Astrocyte of the cerebellum (primary cell): ENCODE data around the gene PSMD1.
"Not testable (repeated sequence)": the region's sequence is repeated elsewhere in the genome, so short reads cannot be mapped to it uniquely, and the experiment has no call there.

Experiments
- DNase-seq: peaks from one replicate; pipeline ENCODE4 v3.0.0-alpha.2; 2011; ENCODE audit warnings: low read depth
- H3K4me3 ChIP-seq: 2 replicates; pipeline ENCODE4 v1.5.1; 2011; ENCODE audit warnings: mild to moderate bottlenecking, low read depth, low read length, moderate library complexity
- in situ Hi-C: cut with HindIII; loops from 2 replicates; pipeline ENCODE4 v1.10.0; 2017; ENCODE audit warnings: low sequenced_read_pairs
- TF ChIP-seq, protein P1 (sequence below): IDR thresholded peaks from 2 replicates; pipeline ENCODE4 v1.5.1; 2012; ENCODE audit warnings: low read length, low read depth, moderate library complexity, mild to moderate bottlenecking; ENCODE audit errors: missing control alignments

The PSMD1 gene

DNA sequence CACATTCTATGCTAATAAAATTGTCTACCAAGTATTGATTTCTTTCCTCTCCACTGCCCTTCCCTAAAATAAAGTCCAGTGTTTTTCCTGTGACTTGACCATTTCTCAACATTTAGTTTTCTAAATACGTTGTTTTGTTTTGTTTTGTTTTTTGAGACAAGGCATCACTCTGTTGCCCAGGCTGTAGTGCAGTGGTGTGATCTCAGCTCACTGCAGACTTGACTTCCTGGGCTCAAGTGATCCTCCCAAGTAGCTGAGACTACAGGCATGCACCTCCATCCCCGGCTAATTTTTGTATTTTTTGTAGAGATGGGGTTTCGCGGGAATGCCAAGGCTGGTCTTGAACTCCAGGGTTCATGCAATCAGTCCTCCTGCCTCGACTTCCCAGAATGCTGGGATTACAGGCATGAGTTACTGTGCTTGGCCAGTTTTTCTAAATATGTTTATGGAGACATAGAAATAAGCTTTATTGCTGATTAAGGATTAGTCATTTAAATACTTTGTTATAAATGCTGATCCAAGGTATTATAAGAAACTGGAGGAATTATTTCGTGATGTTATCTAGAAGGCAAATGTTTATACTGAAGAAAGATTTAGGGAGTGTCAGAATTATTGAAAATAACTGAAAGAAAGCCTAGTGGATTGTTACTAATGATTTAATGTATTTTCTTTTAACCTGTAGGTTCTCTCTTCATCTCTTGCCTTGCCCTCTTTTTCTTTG, 73.8 kb downstream of the PSMD1 start:
- in situ Hi-C loops = no loop called here
- TF ChIP-seq, protein P1, sequence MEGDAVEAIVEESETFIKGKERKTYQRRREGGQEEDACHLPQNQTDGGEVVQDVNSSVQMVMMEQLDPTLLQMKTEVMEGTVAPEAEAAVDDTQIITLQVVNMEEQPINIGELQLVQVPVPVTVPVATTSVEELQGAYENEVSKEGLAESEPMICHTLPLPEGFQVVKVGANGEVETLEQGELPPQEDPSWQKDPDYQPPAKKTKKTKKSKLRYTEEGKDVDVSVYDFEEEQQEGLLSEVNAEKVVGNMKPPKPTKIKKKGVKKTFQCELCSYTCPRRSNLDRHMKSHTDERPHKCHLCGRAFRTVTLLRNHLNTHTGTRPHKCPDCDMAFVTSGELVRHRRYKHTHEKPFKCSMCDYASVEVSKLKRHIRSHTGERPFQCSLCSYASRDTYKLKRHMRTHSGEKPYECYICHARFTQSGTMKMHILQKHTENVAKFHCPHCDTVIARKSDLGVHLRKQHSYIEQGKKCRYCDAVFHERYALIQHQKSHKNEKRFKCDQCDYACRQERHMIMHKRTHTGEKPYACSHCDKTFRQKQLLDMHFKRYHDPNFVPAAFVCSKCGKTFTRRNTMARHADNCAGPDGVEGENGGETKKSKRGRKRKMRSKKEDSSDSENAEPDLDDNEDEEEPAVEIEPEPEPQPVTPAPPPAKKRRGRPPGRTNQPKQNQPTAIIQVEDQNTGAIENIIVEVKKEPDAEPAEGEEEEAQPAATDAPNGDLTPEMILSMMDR = no peak

DNA sequence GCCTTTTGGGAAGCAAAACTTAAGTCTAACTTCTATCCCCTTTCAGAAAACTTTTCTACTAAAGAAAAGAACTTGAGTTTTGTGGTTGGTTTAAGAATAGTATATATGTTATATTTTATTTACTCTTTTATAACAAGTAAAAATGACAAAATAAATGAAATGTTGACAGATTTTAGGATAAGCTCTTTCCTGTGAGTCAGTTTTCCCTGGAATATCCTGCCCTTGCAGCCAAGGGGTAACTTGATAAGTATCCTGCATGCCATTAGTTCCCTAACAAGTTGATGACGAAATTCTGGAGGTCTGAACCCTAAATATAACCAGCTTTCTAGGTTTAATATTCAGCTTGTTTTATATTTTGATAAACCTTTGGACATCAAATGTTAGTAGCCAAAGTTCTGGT, 75.5 kb downstream of the PSMD1 start:
- TF ChIP-seq, protein P1 = no peak
- DNase-seq = no peak
- H3K4me3 ChIP-seq = no peak overlapping the region
- in situ Hi-C loops = no loop called here

More for the DNA sequence above, 73.8 kb downstream of the PSMD1 start:
- DNase-seq = no peak
- no peak overlapping the region for H3K4me3 ChIP-seq

DNA sequence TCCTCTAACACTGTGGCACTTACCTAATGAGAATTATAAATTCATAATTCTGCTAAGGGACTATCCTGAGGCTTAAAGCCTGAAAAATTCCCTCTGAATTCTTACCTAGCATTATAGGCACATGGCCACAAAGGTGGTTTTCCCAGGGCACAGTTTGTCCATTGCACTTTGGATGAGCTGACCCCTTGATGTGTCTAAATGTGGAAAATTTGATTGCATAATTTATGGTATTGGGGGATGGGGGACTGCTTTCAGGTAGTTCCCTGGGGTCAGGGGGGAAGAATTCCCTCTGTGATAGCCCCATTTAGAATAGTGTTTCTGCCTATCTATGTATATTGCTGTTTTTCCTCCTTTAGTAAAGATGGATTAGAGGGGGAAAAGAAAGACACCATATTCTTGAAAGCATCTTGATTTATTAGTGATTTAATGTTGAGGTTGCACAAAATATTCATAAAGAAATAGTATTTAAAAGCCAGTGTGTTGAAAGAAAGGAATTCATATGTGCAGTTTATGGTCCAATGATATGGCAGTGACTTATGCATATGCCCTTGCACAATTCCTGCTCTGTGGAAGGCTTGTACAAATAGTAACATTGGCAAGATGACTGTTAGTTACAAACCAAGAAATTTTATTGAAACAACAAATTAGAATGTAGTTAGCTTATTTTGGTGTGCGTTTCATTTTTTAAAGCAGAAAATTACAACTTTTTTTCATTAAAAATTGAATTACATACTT, 76.9 kb downstream of the PSMD1 start:
- no peak overlapping the region for H3K4me3 ChIP-seq
- in situ Hi-C loops = no loop called here
- DNase-seq = no peak
- TF ChIP-seq, protein P1 = no peak

DNA sequence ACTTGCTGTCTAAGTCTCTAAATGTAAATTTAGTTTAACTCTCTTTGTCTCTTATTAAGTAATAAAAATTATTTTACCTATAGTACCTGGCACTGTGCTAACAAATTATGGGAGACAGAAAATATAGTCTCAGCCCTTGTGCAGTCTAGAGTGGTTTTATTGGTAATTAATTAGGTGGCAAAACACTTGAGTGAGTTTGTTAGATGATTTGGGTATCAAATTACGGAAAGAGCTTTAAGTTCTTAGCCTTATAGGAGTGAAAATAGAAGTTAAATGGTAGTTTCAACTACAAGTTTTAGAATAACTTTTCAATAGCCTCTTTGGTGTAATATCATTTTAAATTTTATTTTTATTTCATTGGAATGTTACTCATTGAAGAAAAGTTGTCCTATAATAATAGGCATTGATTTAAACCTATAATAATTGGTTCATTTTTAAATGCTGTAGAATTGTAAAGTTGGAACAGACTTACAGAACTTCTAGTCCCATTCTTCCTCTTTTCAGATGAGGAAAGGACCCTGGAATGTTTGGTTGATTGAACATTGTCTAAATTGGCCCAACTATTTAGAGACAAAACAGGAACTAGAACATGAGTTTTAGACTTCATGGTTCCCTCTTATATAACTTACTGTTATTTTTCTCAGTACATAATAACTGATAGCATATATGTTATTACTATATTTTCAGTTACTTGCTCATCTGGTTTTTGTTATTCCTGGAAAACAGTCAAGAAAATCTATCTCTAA, 78.4 kb downstream of the PSMD1 start:
- no peak for DNase-seq
- TF ChIP-seq, protein P1 = no peak
- in situ Hi-C loops = no loop called here
- H3K4me3 ChIP-seq = no peak overlapping the region

DNA sequence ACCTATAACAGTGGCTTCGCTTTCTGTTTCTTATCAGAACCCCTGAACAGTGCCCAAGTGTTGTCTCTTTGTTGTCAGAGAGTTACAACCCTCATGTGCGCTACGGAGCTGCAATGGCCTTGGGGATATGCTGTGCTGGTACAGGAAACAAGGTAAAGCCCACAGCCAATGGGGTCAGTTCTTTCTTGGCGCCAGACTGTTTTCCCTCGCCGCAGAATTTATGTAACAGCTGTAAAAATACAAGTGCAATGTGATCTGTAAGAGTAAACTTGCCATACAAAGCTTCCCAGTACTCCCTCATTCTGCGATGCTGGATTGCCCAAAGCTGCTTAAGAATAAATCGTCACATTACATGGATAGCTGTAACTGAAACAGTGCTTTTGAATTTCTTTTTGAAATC, 82.0 kb downstream of the PSMD1 start:
- TF ChIP-seq, protein P1 = no peak
- no peak for DNase-seq
- in situ Hi-C loops = no loop called here
- no peak overlapping the region for H3K4me3 ChIP-seq

DNA sequence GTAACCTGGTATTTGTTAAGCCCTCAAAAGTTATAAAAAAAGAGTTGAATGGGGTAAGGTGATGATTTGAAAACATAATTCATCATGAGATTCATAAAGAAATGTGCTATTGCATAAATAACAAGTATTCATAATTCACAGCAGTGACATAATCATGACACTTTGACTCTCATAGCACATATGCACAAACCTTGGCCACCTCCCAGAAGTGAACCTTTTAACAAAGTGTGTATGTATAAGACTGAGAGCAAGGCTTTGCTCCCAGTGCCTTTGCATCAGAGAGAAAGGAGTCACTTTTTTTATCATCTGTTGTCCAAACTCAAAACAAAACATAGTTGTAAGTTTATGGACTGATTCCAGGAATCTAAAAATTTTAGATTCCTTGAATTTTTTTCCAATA, 83.1 kb downstream of the PSMD1 start:
- H3K4me3 ChIP-seq = no peak overlapping the region
- TF ChIP-seq, protein P1 = no peak
- in situ Hi-C loops = loop anchor here (10.0 kb wide), 1 partner anchor 85 kb away; no protein-coding TSS in a partner anchor
- no peak for DNase-seq

DNA sequence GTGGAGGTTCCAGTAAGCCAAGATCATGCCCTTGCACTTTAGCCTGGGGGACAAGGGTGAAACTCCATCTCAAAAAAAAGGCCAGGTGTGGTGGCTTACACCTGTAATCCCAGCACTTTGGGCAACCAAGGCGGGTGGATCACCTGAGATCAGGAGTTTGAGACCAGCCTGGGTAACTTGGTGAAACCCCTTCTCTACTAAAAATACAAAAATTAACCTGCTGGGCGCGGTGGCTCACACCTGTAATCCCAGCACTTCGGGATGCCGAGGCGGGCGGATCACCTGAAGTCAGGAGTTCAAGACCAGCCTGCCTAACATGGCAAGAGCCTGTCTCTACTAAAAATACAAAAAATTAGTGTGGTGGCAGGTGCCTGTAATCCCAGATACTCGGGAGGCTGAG, 84.1 kb downstream of the PSMD1 start:
- not testable (repeated sequence) for H3K4me3 ChIP-seq, DNase-seq
- in situ Hi-C loops = loop anchor here (10.0 kb wide), 1 partner anchor 84 kb away; no protein-coding TSS in a partner anchor
